Hepatocyte (in vitro differentiated cells): ENCODE data around the gene ESAM. TPM values are rescaled to one million over a fixed set of nuclear protein-coding genes. Genes with fewer than 3 reads are reported as not detected.
A peak's percentile ranks its signal among the peaks of the same experiment; 100 is the strongest.

Experiments used
- DNase-seq: peaks from one replicate; pipeline ENCODE4 v3.0.0-alpha.2; 2016; ENCODE audit warnings: low spot score
- H2AFZ ChIP-seq: fragments of 200-600 bp; sonication (generic); 2 replicates; pipeline ENCODE4 v1.6.0; 2016; ENCODE audit warnings: antibody characterized with exemption, mild to moderate bottlenecking
- H3K27ac ChIP-seq: fragments of 200-600 bp; sonication (generic); 2 replicates; pipeline ENCODE4 v1.5.1; 2016; ENCODE audit warnings: mild to moderate bottlenecking
- H3K27me3 ChIP-seq: fragments of 200-600 bp; sonication (generic); 2 replicates; pipeline ENCODE4 v1.6.1; 2016
- H3K36me3 ChIP-seq: fragments of 200-600 bp; sonication (generic); replicated peaks from 2 replicates; pipeline ENCODE4 v1.5.1; 2016; ENCODE audit warnings: low read depth; ENCODE audit not compliant: insufficient read depth
- H3K4me1 ChIP-seq: fragments of 200-600 bp; sonication (generic); 2 replicates; pipeline ENCODE4 v1.5.1; 2016; ENCODE audit warnings: mild to moderate bottlenecking, moderate library complexity; ENCODE audit not compliant: insufficient read depth
- H3K4me2 ChIP-seq: fragments of 200-600 bp; sonication (generic); 2 replicates; pipeline ENCODE4 v1.6.0; 2016
- H3K4me3 ChIP-seq: fragments of 200-600 bp; sonication (generic); 2 replicates; pipeline ENCODE4 v1.5.1; 2016; ENCODE audit warnings: mild to moderate bottlenecking
- H3K79me2 ChIP-seq: fragments of 200-600 bp; sonication (generic); 2 replicates; pipeline ENCODE4 v1.6.0; 2017; ENCODE audit warnings: mild to moderate bottlenecking
- H3K9me2 ChIP-seq: fragments of 200-600 bp; sonication (generic); replicated peaks from 2 replicates; pipeline ENCODE4 v1.6.0; 2017; ENCODE audit warnings: mild to moderate bottlenecking; ENCODE audit not compliant: insufficient read depth
- H3K9me3 ChIP-seq: fragments of 200-600 bp; sonication (generic); 2 replicates; pipeline ENCODE4 v1.5.1; 2016; ENCODE audit warnings: low read depth, mild to moderate bottlenecking
- H4K20me1 ChIP-seq: fragments of 200-600 bp; sonication (generic); 2 replicates; pipeline ENCODE4 v1.6.0; 2016; ENCODE audit warnings: mild to moderate bottlenecking; ENCODE audit not compliant: insufficient read depth, poor library complexity, severe bottlenecking
- CTCF ChIP-seq: fragments of 200-600 bp; sonication (generic); IDR thresholded peaks from 2 replicates; pipeline ENCODE4 v1.5.1; 2016; ENCODE audit warnings: antibody characterized with exemption, mild to moderate bottlenecking; ENCODE audit not compliant: poor library complexity
- EZH2 ChIP-seq: fragments of 200-600 bp; sonication (generic); IDR thresholded peaks from 2 replicates; pipeline ENCODE4 v1.6.1; 2016; ENCODE audit warnings: antibody characterized with exemption, mild to moderate bottlenecking, borderline replicate concordance
- EZH2phosphoT487 ChIP-seq: fragments of 200-600 bp; sonication (generic); IDR thresholded peaks from one replicate; pipeline ENCODE4 v1.6.1; 2018; ENCODE audit warnings: antibody characterized with exemption, mild to moderate bottlenecking, low read depth, moderate library complexity; ENCODE audit not compliant: unreplicated experiment, severe bottlenecking
- WGBS: methylation state at CpG from one replicate; pipeline ENCODE4 v1.1.6; 2016; ENCODE audit warnings: low lambda C conversion rate; ENCODE audit errors: missing lambda C conversion rate; 5-methylcytosine and 5-hydroxymethylcytosine counted together
- polyA plus RNA-seq: library from polyadenylated mRNA; unstranded; fragments of >200 nt; fragmentation: Nextera tagmentation; extraction: Ambion mirVana; gene quantifications from 2 replicates; pipeline ENCODE4 v1.2.1, GENCODE V29; 2016
- total RNA-seq: library from RNA; depleted of rRNA; stranded (reverse); fragments of >200 nt; gene quantifications from 2 replicates; pipeline ENCODE4 v1.2.3, GENCODE V29; 2014

The ESAM gene
- total and polyA plus RNA-seq, 2 experiments from 2014 or later: 3.6 to 3.9 TPM

- Histone ChIP-seq H3K27me3 (peaks cover 85% of the 10 kb centered on the region), H3K4me2 (no peak overlapping the region), H3K9me3 (no peaks in the 10 kb centered on the region), H4K20me1 (no peaks in the 10 kb centered on the region), H3K9me2 (no peaks in the 10 kb centered on the region), H3K79me2 (no peaks in the 10 kb centered on the region), H3K4me1 (no peaks in the 10 kb centered on the region), H3K27ac (no peak overlapping the region), H3K4me3 (no peak overlapping the region), H2AFZ (no peak overlapping the region), H3K36me3 (no peaks in the 10 kb centered on the region)
- DNase-seq: no peak
- TF ChIP-seq EZH2 (no peak), EZH2phosphoT487 (no peak), CTCF (no peak)
- WGBS: 69% methylated on average over 6 of the region's 6 CpGs
Measured at GRCh38 chr11:124743050-124743449, 19.0 kb downstream of the ESAM start.

- Histone ChIP-seq H3K9me3 (no peaks in the 10 kb centered on the region), H3K4me1 (no peaks in the 10 kb centered on the region), H3K4me2 (no peak overlapping the region), H4K20me1 (no peaks in the 10 kb centered on the region), H3K36me3 (no peaks in the 10 kb centered on the region), H3K27ac (no peak overlapping the region), H2AFZ (no peak overlapping the region), H3K27me3 (peaks cover 84% of the 10 kb centered on the region), H3K9me2 (no peaks in the 10 kb centered on the region), H3K79me2 (no peaks in the 10 kb centered on the region), H3K4me3 (no peak overlapping the region)
- DNase-seq: no peak
- WGBS: 61% methylated on average over 2 of the region's 2 CpGs
- TF ChIP-seq CTCF: no peak
- TF ChIP-seq EZH2phosphoT487: no peak
- TF ChIP-seq EZH2: no peak
Measured at GRCh38 chr11:124742555-124742954, 19.5 kb downstream of the ESAM start.

GRCh38 chr11:124740277-124740882 is 21.7 kb downstream of the ESAM start:
- H4K20me1 ChIP-seq: no peaks in the 10 kb centered on the region
- H3K27ac ChIP-seq: no peak overlapping the region
- no peaks in the 10 kb centered on the region for H3K9me3 ChIP-seq
- WGBS: 5% methylated on average over 34 of the region's 37 CpGs
- no peaks in the 10 kb centered on the region for H3K36me3 ChIP-seq
- no peaks in the 10 kb centered on the region for H3K79me2 ChIP-seq
- H3K4me1 ChIP-seq: no peaks in the 10 kb centered on the region
- no peak for DNase-seq
- TF ChIP-seq EZH2 (peak; percentile 28), EZH2phosphoT487 (no peak), CTCF (peak; percentile 37)
- H2AFZ ChIP-seq: peak overlapping the region; percentile 41
- H3K9me2 ChIP-seq: no peaks in the 10 kb centered on the region
- H3K4me2 ChIP-seq: peak overlapping the region; percentile 93
- H3K27me3 ChIP-seq: peaks cover 81% of the 10 kb centered on the region
- peak overlapping the region; percentile 27 for H3K4me3 ChIP-seq
